ENCODE results near the gene NOL9.

- TF ChIP-seq, protein P1, sequence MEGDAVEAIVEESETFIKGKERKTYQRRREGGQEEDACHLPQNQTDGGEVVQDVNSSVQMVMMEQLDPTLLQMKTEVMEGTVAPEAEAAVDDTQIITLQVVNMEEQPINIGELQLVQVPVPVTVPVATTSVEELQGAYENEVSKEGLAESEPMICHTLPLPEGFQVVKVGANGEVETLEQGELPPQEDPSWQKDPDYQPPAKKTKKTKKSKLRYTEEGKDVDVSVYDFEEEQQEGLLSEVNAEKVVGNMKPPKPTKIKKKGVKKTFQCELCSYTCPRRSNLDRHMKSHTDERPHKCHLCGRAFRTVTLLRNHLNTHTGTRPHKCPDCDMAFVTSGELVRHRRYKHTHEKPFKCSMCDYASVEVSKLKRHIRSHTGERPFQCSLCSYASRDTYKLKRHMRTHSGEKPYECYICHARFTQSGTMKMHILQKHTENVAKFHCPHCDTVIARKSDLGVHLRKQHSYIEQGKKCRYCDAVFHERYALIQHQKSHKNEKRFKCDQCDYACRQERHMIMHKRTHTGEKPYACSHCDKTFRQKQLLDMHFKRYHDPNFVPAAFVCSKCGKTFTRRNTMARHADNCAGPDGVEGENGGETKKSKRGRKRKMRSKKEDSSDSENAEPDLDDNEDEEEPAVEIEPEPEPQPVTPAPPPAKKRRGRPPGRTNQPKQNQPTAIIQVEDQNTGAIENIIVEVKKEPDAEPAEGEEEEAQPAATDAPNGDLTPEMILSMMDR (IDR thresholded peaks at IDR 0.05), result no peak
- no peak for TF ChIP-seq EP300 (IDR thresholded peaks at IDR 0.05)
Observed at GRCh38 chr1:6572653-6573383, 18.5 kb upstream of the NOL9 start.

Measured in tibial nerve (tissue), 4 donors.